Gastroesophageal sphincter (tissue), 4 donors: Measurements from ENCODE around the gene SLC25A46. TPM values are rescaled to one million over a fixed set of nuclear protein-coding genes. Genes with fewer than 3 reads are reported as not detected.

Experiments used
- ATAC-seq: fragments of 150-250 bp; one replicate; pipeline ENCODE4 v1.9.1; 2016; ENCODE audit warnings: mild to moderate bottlenecking, moderate library complexity
- H3K27ac ChIP-seq, 4 donors: fragments of 200-600 bp; sonication (generic) in 3 of 4; 1 replicate in 3 of 4; 2 replicates in 1 of 4; pipeline ENCODE4 v1.5.1; 2016 to 2019
- H3K27me3 ChIP-seq: fragments of 200-600 bp; sonication (generic); one replicate; pipeline ENCODE4 v1.5.1; 2019
- H3K36me3 ChIP-seq, 2 donors: fragments of 200-600 bp; sonication (generic); one replicate each; pipeline ENCODE4 v1.5.1; 2019; ENCODE audit warnings: control low read depth in 1 of 2
- H3K4me1 ChIP-seq, 3 donors: fragments of 200-600 bp; sonication (generic); 1 replicate in 2 of 3; 2 replicates in 1 of 3; pipeline ENCODE4 v1.5.1; 2016 to 2019; ENCODE audit warnings: control low read depth in 2 of 3
- H3K4me3 ChIP-seq, 2 donors: fragments of 200-600 bp; sonication (generic); one replicate each; pipeline ENCODE4 v1.5.1; 2019; ENCODE audit warnings: mild to moderate bottlenecking in 1 of 2, moderate library complexity in 1 of 2
- H3K9me3 ChIP-seq, 3 donors: fragments of 200-600 bp; sonication (generic); one replicate each; pipeline ENCODE4 v1.5.1; 2017 to 2019; ENCODE audit warnings: control low read depth in 2 of 3
- EP300 ChIP-seq: sonication (generic); formaldehyde crosslinking; IDR thresholded peaks from one replicate; pipeline ENCODE4 v1.6.1; 2017; ENCODE audit warnings: antibody characterized with exemption, mild to moderate bottlenecking
- POLR2A ChIP-seq, 2 donors: fragments of 450-650 bp; IDR thresholded peaks; one replicate each; pipeline ENCODE4 v1.6.1; 2017; ENCODE audit warnings: antibody characterized with exemption in 2 of 2, mild to moderate bottlenecking in 2 of 2, moderate library complexity in 1 of 2
- POLR2AphosphoS5 ChIP-seq: sonication (generic); formaldehyde crosslinking; IDR thresholded peaks from one replicate; pipeline ENCODE4 v1.6.1; 2017; ENCODE audit warnings: antibody characterized with exemption
- WGBS, 2 donors: methylation state at CpG; one replicate each; pipeline ENCODE4 v1.1.5; 2018; ENCODE audit warnings: low coverage in 1 of 2; 5-methylcytosine and 5-hydroxymethylcytosine counted together
- total RNA-seq, 4 donors: library from RNA; depleted of rRNA; stranded (reverse); fragments of >200 nt; gene quantifications; one replicate each; pipeline ENCODE4 v1.1.0, GENCODE V29; 2016
- TF ChIP-seq, protein P1 (sequence below), 4 experiments: fragments of 200-600 bp in 2 of 4; fragments of 450-650 bp in 2 of 4; sonication (generic) in 1 of 4; IDR thresholded peaks; one replicate each; pipeline ENCODE4 v1.5.1; 2017 to 2019; ENCODE audit warnings: antibody characterized with exemption in 4 of 4, mild to moderate bottlenecking in 2 of 4, moderate library complexity in 2 of 4

The SLC25A46 gene
- total RNA-seq, 4 donors from 2014 or later = 53.2 to 85.1 (median 68.2) TPM

DNA sequence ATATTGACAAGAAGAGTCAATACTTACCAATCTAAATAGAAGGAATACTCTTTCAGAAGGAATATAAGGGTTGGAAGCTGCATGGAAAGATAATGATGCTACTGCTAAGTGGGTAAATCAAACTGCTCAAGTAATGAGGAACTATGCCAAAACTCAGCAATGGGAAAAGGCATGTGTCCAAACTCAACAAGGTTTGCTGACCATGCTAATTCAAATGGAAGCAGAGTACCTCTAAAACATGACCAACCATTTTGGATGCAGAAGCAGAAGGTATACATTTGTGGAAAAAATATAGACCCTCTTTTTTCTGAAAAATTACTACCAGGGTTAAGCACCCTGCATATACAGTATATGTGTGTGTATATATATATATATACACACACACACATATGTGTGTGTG lies 33.5 kb upstream of the SLC25A46 start:
- no peak for ATAC-seq
- Histone ChIP-seq H3K9me3 (no peaks in the 10 kb centered on the region), H3K4me3 (no peak overlapping the region), H3K27ac (no peak overlapping the region), H3K36me3 (no peaks in the 10 kb centered on the region), H3K27me3 (no peaks in the 10 kb centered on the region), H3K4me1 (no peaks in the 10 kb centered on the region)
- no peak for TF ChIP-seq EP300
- TF ChIP-seq POLR2A (IDR thresholded peaks at IDR 0.05) = no peak
- TF ChIP-seq POLR2AphosphoS5 = no peak
- TF ChIP-seq, protein P1, sequence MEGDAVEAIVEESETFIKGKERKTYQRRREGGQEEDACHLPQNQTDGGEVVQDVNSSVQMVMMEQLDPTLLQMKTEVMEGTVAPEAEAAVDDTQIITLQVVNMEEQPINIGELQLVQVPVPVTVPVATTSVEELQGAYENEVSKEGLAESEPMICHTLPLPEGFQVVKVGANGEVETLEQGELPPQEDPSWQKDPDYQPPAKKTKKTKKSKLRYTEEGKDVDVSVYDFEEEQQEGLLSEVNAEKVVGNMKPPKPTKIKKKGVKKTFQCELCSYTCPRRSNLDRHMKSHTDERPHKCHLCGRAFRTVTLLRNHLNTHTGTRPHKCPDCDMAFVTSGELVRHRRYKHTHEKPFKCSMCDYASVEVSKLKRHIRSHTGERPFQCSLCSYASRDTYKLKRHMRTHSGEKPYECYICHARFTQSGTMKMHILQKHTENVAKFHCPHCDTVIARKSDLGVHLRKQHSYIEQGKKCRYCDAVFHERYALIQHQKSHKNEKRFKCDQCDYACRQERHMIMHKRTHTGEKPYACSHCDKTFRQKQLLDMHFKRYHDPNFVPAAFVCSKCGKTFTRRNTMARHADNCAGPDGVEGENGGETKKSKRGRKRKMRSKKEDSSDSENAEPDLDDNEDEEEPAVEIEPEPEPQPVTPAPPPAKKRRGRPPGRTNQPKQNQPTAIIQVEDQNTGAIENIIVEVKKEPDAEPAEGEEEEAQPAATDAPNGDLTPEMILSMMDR (IDR thresholded peaks at IDR 0.05) = no peak

DNA sequence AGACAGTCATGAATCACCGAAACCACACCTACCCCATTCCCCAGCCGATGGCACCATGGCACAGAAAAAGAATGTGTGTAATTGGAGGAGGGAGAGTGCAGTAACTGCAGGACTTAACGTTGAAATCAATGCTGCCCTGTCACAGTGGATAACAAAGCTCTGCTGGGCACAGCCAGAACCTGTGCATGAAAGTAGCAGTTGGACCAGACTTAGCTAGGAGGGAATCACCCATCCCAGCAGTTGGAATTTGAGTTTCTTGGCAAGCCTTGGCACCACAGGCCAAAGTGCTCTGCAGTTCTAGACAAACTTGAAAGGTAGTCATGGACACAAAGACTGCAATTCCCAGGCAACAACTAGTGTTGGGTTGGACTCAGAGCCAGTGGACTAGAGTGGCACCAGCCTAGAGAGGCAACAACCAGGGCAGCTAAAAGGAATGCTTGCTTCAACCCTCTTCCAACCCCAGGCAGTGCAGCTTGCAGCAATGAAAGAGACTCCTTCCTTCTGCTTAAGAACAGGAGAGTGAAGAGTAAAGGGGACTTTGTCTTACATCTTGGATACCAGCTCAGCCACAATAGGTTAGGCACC lies 31.5 kb upstream of the SLC25A46 start:
- ATAC-seq = no peak
- TF ChIP-seq, protein P1 (IDR thresholded peaks at IDR 0.05) = no peak
- TF ChIP-seq POLR2AphosphoS5 = no peak
- TF ChIP-seq POLR2A (IDR thresholded peaks at IDR 0.05) = no peak
- no peak for TF ChIP-seq EP300

DNA sequence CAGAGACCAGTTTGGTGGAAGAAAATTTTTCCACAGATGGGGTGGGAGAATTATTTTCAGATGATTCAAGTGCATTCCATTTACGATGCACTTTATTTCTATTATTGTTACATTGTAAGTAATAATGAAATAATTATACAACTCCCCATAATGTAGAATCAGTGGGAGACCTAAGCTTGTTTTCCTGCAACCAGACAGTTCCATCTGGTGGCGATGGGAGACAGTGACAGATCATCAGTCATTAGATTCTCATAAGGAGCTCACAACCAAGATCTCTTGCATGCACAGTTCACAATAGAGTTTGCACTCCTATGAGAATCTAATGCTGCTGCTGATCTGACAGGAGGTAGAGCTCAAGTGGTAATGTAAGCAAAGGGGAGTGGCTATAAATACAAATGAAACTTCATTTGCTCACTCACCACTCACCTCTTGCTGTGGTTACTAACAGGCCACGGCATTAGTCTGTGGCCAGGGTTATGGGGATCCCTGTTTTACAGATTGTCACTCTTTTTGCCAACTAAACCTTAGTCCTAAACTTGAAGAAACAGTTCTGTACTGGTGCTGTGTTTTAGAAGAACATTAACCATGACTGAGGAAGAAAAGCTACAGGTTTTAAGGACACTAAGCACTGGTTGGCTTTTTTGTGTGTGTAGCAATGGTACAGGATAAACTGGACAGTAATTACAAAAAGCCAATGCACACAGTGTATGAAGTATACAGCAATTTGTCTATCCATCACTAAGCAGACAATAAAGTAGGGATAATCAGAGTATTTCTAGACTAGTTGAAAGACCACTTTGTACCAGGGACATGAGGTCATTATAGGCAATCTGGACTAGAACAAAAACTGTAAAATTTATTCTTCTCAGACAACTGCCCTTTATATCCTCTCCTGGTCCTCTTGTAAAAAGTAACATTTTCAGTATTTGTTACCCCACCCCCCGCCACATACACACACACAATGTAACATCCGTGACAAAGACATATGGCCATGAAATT lies 22.3 kb upstream of the SLC25A46 start:
- Histone ChIP-seq H3K9me3 (no peaks in the 10 kb centered on the region), H3K4me3 (no peak overlapping the region), H3K36me3 (no peaks in the 10 kb centered on the region), H3K4me1 (no peaks in the 10 kb centered on the region), H3K27ac (no peak overlapping the region), H3K27me3 (no peaks in the 10 kb centered on the region)
- WGBS, 2 donors = 67 to 78% methylated on average over 2 to 5 of the region's 5 CpGs
- no peak for ATAC-seq
- TF ChIP-seq EP300 (no peak), POLR2A (IDR thresholded peaks at IDR 0.05) (no peak), POLR2AphosphoS5 (no peak)
- TF ChIP-seq, protein P1 (IDR thresholded peaks at IDR 0.05) = no peak

More for the DNA sequence above, 31.5 kb upstream of the SLC25A46 start:
- no peak overlapping the region for H3K27ac ChIP-seq
- H3K27me3 ChIP-seq = no peaks in the 10 kb centered on the region
- no peaks in the 10 kb centered on the region for H3K9me3 ChIP-seq
- no peaks in the 10 kb centered on the region for H3K36me3 ChIP-seq
- no peak overlapping the region for H3K4me3 ChIP-seq
- no peaks in the 10 kb centered on the region for H3K4me1 ChIP-seq
- 56 to 75% methylated on average over 3 of the region's 3 CpGs for WGBS, 2 donors

DNA sequence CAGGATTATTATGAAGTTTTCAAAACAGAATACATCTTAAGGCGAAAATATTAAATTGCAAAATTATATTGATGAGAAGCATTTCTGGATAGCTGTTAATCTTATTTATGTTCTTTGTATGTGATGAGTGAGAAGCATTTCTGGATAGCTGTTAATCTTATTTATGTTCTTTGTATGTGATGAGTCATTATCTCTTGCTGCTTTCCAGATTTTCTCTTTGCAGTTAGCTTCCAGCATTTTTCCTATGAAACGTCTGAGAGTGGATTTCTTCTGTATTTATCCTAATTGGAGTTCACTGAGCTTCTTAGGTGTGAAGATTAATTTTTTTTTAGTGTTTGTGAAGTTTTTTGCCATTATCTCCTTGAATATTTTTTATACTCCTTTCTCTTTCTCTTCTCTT lies 20.5 kb upstream of the SLC25A46 start:
- H3K27ac ChIP-seq = no peak overlapping the region
- no peaks in the 10 kb centered on the region for H3K27me3 ChIP-seq
- H3K9me3 ChIP-seq = no peaks in the 10 kb centered on the region
- H3K36me3 ChIP-seq = no peaks in the 10 kb centered on the region
- TF ChIP-seq POLR2AphosphoS5 (no peak), EP300 (no peak), POLR2A (IDR thresholded peaks at IDR 0.05) (no peak)
- TF ChIP-seq, protein P1 (IDR thresholded peaks at IDR 0.05) = no peak
- ATAC-seq = no peak
- H3K4me1 ChIP-seq = no peaks in the 10 kb centered on the region
- WGBS, 2 donors = 50 to 61% methylated on average over 2 of the region's 2 CpGs
- H3K4me3 ChIP-seq = no peak overlapping the region
